OCI-LY3 (cell line): ENCODE data around the gene HIVEP3.

ENCODE experiments used
- CTCF ChIP-seq: fragments of 200-600, 300-600 bp; sonication (generic); IDR thresholded peaks from 2 replicates; pipeline ENCODE4 v1.5.1; 2014; ENCODE audit warnings: antibody characterized with exemption, low read length, low read depth
- EZH2phosphoT487 ChIP-seq: fragments of 200-600 bp; shearing (Covaris generic); IDR thresholded peaks from 2 replicates; pipeline ENCODE4 v1.6.1; 2018; ENCODE audit warnings: antibody characterized with exemption, mixed run types, low read depth

DNA sequence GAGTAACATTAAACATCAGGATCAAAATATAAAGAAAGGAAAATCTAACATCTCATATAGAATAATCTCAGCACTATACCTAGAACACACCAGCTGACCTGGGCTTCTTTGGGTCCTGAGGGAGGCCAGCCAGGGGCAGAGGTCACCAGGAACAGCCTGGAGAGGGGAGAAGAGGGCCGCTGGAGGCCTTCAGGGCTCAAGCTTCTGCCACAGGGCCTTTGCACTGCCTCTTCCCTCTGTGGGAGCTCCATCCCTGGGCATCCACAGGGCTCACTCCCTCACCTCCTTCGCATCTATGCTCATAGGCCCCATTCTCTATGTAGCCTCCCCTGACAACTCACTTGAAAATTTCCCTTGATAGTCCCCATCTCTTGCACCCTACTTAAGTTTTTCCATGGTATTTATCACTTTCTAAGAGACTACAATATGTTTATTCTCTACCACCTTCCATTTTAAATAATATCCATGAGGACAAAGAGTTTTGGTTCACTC, 73.9 kb downstream of the HIVEP3 start:
- TF ChIP-seq EZH2phosphoT487 (no peak), CTCF (no peak)
